Measurements from ENCODE around the gene RECK. TPM values are rescaled to one million over a fixed set of nuclear protein-coding genes. Genes with fewer than 3 reads are reported as not detected.
A peak's percentile ranks its signal among the peaks of the same experiment; 100 is the strongest.
"Not testable (repeated sequence)": the region's sequence is repeated elsewhere in the genome, so short reads cannot be mapped to it uniquely, and the experiment has no call there.

Gene RECK
- total RNA-seq, 1 donor, result 32.8 TPM

- no peak overlapping the region for H3K4me3 ChIP-seq (ENCODE audit: low read depth, low read length)
- TF ChIP-seq, protein P1, sequence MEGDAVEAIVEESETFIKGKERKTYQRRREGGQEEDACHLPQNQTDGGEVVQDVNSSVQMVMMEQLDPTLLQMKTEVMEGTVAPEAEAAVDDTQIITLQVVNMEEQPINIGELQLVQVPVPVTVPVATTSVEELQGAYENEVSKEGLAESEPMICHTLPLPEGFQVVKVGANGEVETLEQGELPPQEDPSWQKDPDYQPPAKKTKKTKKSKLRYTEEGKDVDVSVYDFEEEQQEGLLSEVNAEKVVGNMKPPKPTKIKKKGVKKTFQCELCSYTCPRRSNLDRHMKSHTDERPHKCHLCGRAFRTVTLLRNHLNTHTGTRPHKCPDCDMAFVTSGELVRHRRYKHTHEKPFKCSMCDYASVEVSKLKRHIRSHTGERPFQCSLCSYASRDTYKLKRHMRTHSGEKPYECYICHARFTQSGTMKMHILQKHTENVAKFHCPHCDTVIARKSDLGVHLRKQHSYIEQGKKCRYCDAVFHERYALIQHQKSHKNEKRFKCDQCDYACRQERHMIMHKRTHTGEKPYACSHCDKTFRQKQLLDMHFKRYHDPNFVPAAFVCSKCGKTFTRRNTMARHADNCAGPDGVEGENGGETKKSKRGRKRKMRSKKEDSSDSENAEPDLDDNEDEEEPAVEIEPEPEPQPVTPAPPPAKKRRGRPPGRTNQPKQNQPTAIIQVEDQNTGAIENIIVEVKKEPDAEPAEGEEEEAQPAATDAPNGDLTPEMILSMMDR (IDR thresholded peaks at IDR 0.05; ENCODE audit: insufficient read depth, low read depth, low read length), result no peak
- no peak for DNase-seq (ENCODE audit: low read depth)
Measured at GRCh38 chr9:36126016-36126730, 89.5 kb downstream of the RECK start.

DNA sequence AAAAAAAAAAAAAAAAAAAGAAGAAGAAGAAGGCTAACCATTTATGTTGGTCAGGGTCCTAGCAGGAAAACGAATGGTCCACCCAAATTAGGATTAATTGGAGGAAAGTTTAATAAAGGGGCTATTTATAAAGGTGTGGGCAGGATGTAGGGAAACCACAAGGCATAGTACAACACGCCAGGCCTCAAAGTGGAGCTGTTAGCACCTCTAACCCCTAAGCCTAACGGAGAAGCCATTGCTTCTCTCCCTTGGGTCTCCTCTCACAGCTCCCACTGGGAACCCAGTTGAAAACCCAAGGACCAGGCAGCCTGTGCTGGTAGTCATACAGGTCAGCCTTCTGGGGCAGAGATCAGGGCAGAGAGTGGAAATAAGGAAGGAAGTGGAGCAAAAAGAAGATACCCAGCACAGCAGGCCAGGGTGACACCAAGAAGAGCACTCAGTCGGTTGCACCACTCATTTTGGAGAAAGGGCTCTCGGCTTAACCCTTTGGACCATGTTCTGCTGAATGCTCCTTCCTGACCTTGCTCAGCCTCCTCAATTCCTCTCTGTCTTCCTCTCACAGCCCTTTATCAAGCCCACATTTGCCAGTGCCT is 91.0 kb downstream of the RECK start:
- no peak overlapping the region for H3K4me3 ChIP-seq (ENCODE audit: low read depth, low read length)
- no peak for DNase-seq (ENCODE audit: low read depth)
- TF ChIP-seq, protein P1 (IDR thresholded peaks at IDR 0.05; ENCODE audit: insufficient read depth, low read depth, low read length), result no peak

DNA sequence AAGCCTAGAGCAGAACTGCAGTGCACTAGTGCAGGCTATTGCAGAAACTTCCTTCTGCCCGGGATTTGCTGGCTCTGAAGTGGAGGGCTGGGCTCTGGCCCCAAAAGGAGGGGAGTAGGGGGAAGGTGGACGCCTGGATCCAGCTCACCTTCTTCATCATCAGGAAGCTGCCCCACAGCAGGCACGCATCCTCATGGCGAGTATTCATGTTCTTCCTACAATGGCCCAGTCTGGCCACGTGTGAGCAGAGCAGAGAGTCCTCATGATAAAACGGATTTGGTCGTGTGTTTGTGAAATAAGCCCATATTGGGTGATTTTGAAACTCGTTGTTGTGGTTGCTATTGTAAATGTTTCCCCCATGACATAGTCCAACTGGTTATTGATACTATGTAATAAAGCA is 91.6 kb downstream of the RECK start:
- TF ChIP-seq, protein P1 (IDR thresholded peaks at IDR 0.05; ENCODE audit: insufficient read depth, low read depth, low read length), result no peak
- no peak for DNase-seq (ENCODE audit: low read depth)
- H3K4me3 ChIP-seq (ENCODE audit: low read depth, low read length), result no peak overlapping the region

DNA sequence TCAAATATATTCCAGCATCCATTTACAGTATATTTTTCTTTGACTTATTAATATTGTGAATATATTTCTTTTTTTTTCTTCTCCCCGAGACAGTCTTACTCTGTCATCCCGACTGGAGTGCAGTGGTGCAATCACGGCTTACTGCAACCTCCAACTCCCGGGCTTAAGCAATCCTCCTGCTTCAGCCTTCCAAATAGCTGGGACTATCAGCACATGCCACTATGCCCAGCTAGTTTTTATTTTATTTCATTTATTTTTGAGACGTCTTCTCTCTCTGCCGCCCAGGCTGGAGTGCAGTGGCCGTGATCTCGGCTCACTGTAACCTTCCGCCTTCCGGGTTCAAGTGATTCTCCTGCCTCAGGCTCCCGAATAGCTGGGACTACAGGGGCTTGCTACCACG is 92.4 kb downstream of the RECK start:
- no peak overlapping the region for H3K4me3 ChIP-seq (ENCODE audit: low read depth, low read length)
- DNase-seq (ENCODE audit: low read depth), result no peak
- TF ChIP-seq, protein P1 (IDR thresholded peaks at IDR 0.05; ENCODE audit: insufficient read depth, low read depth, low read length), result no peak

DNA sequence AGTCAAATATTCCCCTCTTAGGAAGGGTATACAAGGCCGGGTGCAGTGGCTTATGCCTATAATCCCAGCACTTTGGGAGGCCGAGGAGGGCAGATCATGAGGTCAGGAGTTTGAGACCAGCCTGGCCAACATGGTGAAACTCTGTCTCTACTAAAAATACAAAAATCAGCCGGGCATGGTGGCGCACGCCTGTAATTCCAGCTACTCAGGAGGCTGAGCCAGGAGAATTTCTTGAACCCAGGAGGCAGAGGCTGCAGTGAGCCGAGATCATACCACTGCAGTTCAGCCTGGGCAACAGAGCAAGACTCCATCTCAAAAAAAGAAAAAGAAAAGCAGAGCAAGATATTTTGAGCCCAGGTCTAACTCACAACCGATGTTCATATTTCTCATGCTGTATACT is 95.0 kb downstream of the RECK start:
- not testable (repeated sequence) for DNase-seq (ENCODE audit: low read depth); H3K4me3 ChIP-seq (ENCODE audit: low read depth, low read length)

- no peak overlapping the region for H3K4me3 ChIP-seq (ENCODE audit: low read depth, low read length)
- TF ChIP-seq, protein P1 (IDR thresholded peaks at IDR 0.05; ENCODE audit: insufficient read depth, low read depth, low read length), result no peak
- peak; percentile 47 for DNase-seq (ENCODE audit: low read depth)
Measured at GRCh38 chr9:36132086-36132485, 95.4 kb downstream of the RECK start.

GRCh38 chr9:36134761-36135505 is 98.2 kb downstream of the RECK start:
- H3K4me3 ChIP-seq (ENCODE audit: low read depth, low read length), result no peak overlapping the region
- no peak for DNase-seq (ENCODE audit: low read depth)
- TF ChIP-seq, protein P1 (IDR thresholded peaks at IDR 0.05; ENCODE audit: insufficient read depth, low read depth, low read length), result no peak
